ENCODE data around the gene TEKT1.

The TEKT1 gene

DNA sequence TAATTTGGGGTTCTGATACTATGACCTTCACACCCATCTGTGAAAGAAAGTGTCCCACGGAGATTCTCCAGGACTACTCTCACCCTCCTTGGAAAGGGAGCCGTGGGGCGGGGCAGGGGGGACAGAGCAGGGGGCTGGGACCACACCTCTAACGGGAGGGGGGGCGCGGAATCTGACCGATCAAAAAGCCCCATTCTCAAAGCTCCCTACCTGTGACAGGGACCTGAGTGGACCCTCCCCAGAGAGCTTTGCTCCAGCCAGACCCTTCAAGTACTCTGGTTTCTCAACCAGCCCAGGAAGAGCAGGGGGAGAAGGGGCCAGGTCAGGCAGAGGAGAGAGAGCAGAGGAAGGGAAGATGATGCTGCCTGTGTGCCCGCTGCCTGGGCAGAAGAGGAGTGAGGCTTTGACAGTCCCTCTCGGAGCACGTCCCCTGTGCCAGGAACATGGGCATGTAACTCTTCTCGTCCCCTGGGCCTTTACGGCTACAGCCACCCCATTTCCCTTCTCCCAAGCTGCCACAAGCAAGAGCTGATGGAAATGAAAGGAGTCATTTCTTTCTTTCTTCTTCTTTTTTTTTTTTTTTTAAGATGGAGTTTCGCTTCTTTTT lies 75.0 kb downstream of the TEKT1 start:
- DNase-seq: no peak

DNA sequence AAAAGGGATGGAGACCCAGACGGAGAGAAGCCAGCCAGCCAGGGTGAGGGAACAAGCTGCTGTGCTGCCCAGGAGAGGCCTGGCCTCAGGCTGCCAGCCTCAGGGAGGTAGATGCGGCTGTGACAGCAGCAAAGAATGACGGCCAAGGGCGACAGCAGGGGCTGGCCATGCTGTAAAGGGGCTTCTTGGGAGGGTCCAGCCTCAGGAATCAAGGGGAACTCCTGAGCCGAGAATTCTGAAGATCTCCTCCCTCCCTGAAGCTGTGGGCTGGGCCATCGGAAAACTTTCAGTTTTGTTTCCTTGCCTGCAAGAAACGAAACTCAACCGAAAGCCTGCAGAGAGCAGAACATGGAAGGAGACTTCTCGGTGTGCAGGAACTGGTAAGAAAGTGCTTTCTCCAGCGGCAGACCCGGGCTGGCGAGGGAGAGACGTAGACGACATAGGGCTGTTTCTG lies 75.8 kb downstream of the TEKT1 start, which contains the start of gene XAF1:
TSS of gene XAF1 (plus strand) at position 316 of the 454 bp plus-strand sequence. CDS start at position 349, 33 bp downstream.
- DNase-seq: no peak

DNA sequence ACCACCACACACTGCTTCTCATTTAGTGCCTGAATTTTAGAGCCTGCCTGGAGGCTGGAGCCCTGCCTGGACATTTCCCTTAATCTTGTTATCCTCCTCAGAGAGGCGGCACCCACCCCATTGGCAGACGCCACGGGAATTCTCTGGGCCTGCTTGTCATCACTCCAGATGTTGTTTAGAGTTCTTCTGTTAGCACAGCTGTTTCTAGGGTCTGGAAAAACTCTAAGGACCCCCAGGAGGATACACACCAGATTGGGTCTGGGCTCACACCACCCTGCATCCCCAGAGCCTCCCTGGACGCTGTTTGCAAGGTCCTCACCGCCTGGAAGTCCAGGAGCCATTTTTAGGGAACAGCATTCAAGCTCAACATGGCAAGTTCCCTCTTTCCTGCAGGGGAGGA lies 76.2 kb downstream of the TEKT1 start:
- no peak for DNase-seq

DNA sequence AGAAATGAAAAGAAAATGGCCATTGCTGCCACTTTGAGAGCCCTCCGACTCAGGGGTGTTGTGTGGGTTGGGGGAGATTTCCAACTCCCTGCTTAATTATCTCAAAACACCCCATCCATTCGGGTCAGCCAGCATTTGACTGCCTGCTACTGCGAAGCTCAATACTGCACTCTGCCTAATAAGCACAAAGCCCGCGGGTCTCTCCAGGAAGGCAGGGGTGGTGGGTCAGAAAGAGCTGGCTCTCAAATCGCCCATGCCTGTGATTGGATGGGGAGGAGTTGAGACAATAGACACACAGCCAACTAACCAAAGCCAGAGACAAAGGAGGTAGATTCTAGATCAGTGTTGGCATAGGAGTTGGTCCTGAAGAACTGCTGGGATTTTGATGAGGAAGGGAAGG lies 78.0 kb downstream of the TEKT1 start:
- no peak for DNase-seq

DNA sequence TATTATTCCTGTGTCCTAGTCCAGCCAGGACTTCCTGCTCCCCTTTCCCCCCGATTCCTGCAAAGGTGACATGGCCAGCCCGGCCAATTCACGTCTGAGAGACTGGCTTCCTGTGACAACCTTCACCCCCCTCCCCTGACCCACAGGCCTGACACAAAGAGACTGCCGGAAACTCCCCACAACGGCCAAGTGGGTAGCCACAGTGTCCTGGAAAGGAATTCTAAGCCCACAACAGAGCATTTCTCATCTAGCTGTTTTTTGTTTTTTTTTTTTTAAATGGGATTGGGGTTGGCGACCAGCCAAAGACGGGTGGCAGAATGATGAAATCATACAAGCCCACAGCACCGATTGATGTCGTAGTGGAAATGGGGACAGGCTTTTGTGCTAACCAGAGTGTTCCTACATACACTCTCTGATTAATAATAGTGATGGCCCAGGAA lies 78.5 kb downstream of the TEKT1 start:
- DNase-seq: no peak

DNA sequence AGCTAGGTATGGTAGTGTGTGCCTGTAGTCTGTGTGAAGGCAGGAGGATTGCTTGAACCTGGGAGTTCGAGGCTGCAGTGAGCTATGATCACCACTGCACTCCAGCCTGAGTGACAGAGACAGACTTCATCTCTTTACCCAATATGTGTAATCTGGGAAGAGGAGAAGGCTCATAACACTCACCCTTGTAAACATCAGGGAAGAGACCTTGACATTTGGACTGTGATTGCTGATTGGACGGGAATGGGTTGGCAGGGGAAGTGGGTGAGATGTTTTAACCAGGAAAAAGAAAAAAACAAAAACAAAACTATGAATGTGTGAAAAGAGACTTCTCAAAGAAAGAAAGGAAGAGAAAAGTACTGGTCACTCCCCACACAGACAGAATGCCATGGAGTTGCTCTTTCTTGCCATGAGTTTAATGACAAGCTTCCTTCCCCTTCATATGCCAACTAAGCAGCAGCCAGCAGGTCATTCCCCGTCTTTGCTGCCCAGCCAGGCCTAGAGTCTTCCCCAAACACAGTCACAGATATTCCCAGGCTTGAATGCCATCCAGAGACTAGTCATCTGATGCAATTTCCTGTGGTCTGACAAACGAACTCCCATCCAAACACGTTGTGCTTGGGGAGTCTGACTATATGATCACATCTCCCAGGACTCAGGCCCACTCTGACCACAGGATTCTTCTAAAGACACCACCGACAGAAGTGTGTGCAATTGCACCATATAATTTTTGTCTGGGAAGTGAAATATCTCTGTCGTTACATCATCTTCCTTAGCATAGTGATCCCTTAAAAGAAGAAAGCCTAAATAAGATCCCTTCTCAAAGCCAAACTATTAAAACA lies 79.2 kb downstream of the TEKT1 start:
- no peak for DNase-seq

DNA sequence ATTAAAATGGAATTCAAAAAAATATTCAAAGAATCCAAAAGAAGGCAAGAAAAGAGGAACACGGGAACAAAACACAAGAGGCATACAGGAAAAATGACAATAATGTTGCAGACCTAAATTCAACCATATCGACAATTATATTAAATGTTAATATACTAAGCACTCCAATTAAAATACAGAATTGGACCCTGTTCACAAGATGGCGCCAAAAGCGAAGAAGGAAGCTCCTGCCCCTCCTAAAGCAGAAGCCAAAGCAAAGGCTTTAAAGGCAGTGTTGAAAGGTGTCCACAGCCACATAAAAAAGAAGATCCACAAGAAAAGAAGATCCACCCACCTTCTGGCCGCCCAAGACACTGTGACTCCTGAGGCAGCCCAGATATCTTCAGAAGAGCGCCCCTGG lies 82.0 kb downstream of the TEKT1 start:
- no peak for DNase-seq

DNA sequence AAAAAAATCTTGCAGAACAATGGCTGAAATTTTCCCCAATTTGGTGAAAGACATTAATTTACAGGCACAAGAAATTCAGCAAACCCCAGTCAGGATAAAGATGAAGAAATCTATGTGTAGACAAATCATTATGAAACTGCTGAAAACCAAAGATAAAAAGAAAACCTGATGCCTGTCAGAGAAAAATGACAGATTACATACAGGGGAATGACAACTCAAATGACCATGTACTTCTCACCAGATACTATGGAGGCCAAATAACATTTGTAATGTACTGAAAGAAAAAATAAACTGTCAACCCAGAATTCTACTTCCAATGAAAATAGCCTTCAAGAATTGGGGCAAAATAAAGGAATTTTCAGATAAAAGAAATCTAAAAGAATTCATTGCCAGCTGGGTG lies 82.9 kb downstream of the TEKT1 start:
- DNase-seq: no peak
